Urinary bladder (tissue), 4 donors: ENCODE measurements around the gene ENHO. TPM values are rescaled to one million over a fixed set of nuclear protein-coding genes. Genes with fewer than 3 reads are reported as not detected.

Experiments used
- DNase-seq: peaks from one replicate; pipeline ENCODE4 v3.0.0-alpha.2; 2015; ENCODE audit errors: extremely low spot score
- H3K27ac ChIP-seq: one replicate; pipeline ENCODE4 v1.5.1; 2013; ENCODE audit warnings: low read depth, mild to moderate bottlenecking, moderate library complexity
- H3K36me3 ChIP-seq: one replicate; pipeline ENCODE4 v1.6.1; 2013; ENCODE audit warnings: mild to moderate bottlenecking, moderate library complexity; ENCODE audit not compliant: insufficient read depth
- H3K4me1 ChIP-seq: one replicate; pipeline ENCODE4 v1.6.1; 2013; ENCODE audit warnings: mild to moderate bottlenecking, moderate library complexity; ENCODE audit not compliant: insufficient read depth
- H3K4me3 ChIP-seq: one replicate; pipeline ENCODE4 v1.5.1; 2013; ENCODE audit warnings: low read depth, low read length
- WGBS: extraction: QIAGEN DNeasy Blood & Tissue Kit; methylation state at CpG from one replicate; pipeline ENCODE4 v1.1.7; 2013; 5-methylcytosine and 5-hydroxymethylcytosine counted together
- polyA plus RNA-seq: library from polyadenylated mRNA; stranded (reverse); fragments of 200-250 nt; gene quantifications from one replicate; pipeline ENCODE4 v1.2.3, GENCODE V29; 2013
- total RNA-seq: library from RNA; depleted of rRNA; stranded (reverse); fragments of >200 nt; gene quantifications from one replicate; pipeline ENCODE4 v1.2.3, GENCODE V29; 2014
- donor health status: healthy with polysubstance abuse.
- donor health status: healthy.

Gene ENHO
- total and polyA plus RNA-seq, 2 donors: 0.26 to 1.8 TPM

GRCh38 chr9:34514401-34514800, 8.4 kb downstream of the ENHO start:
- WGBS: 94% methylated on average over 8 of the region's 8 CpGs
- Histone ChIP-seq H3K4me1 (no peaks in the 10 kb centered on the region), H3K36me3 (no peaks in the 10 kb centered on the region), H3K4me3 (no peak overlapping the region), H3K27ac (no peak overlapping the region)
- no peak for DNase-seq

GRCh38 chr9:34513567-34514214, 9.1 kb downstream of the ENHO start:
- 82% methylated on average over 2 of the region's 2 CpGs for WGBS
- H3K4me3 ChIP-seq: no peak overlapping the region
- DNase-seq: no peak
- H3K4me1 ChIP-seq: no peaks in the 10 kb centered on the region
- H3K27ac ChIP-seq: no peak overlapping the region
- no peaks in the 10 kb centered on the region for H3K36me3 ChIP-seq

GRCh38 chr9:34512131-34513078, 10.4 kb downstream of the ENHO start:
- Histone ChIP-seq H3K36me3 (no peaks in the 10 kb centered on the region), H3K4me1 (no peaks in the 10 kb centered on the region), H3K27ac (peak overlapping the region; percentile 18), H3K4me3 (no peak overlapping the region)
- WGBS: 63% methylated on average over 9 of the region's 9 CpGs
- DNase-seq: no peak

DNA sequence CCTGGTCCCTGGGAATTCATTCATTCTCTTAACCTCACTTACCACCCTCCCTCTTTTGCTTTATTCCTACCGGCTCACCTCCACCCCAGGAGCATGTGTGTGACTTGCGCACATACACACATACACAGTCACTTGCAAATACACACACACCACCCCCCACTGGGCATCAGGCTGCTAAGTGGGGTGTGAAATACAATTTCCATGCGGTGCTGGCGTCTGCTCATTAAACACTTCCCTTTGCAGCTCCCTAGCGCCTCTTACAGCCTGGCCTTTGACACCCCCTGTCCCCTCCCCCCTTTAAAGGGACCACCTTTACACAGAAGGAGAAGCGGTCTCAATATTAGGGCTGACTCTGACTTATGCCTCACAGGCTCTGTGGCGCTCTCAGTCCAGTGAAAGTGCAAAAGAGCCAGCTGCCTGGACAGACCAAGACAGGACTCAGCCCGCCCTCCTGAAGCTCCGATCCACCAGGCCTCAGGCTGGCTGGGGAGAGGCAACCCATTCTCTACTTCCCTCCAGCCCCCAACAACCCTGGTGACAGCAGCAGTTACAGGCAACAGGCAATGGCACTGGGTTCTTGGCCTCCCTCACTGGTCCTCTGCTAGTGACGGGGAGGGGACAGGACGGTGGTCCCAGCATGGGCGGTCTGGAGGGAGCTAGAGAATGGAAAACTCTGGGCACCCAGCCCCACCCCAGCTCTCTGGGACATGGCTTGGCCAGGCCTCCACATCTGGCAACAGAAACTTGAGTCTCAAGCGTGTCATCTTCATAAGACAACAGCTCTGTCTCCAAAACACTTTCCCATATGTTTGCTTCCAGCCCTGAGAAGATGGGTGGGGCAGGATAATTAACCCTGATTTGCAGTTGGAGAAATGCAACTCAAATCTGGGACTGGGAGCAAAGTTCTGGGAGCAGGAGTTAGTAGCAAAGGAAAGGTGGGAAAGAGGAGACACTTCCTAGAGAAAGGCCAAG, 12.0 kb downstream of the ENHO start:
- DNase-seq: no peak
- no peak overlapping the region for H3K4me3 ChIP-seq
- no peak overlapping the region for H3K27ac ChIP-seq
- H3K4me1 ChIP-seq: no peaks in the 10 kb centered on the region
- WGBS: 75% methylated on average over 13 of the region's 13 CpGs
- no peaks in the 10 kb centered on the region for H3K36me3 ChIP-seq

- H3K36me3 ChIP-seq: no peaks in the 10 kb centered on the region
- no peak overlapping the region for H3K4me3 ChIP-seq
- no peak for DNase-seq
- 78% methylated on average over 3 of the region's 3 CpGs for WGBS
- no peaks in the 10 kb centered on the region for H3K4me1 ChIP-seq
- H3K27ac ChIP-seq: no peak overlapping the region
Measured at GRCh38 chr9:34508951-34509350, 13.8 kb downstream of the ENHO start.

DNA sequence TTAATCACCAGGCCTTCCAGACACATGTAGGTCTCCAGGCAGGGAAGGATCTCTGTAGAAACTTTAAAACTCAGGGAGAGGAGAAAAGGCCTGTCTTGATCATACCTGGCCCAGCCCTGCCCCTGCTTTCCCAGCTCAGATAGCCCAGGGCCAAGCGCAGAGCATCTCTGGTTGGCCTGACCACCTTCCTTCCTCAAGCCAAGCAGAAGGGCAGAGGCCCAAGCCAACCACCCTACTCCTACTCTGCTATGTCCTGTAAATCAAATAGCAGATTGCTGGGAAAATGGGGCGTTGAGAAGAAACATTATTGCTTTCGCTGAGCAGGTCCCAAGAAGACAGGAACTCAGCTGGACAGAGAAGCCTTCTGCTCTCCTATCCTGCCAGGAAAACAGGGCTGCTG, 14.3 kb downstream of the ENHO start:
- DNase-seq: no peak
- WGBS: 96% methylated on average over 3 of the region's 3 CpGs

GRCh38 chr9:34507966-34508365, 14.8 kb downstream of the ENHO start:
- Histone ChIP-seq H3K27ac (no peak overlapping the region), H3K4me1 (no peaks in the 10 kb centered on the region), H3K36me3 (no peaks in the 10 kb centered on the region), H3K4me3 (no peak overlapping the region)
- DNase-seq: no peak

More for the DNA sequence above, 14.3 kb downstream of the ENHO start:
- Histone ChIP-seq H3K36me3 (no peaks in the 10 kb centered on the region), H3K4me3 (no peak overlapping the region), H3K27ac (no peak overlapping the region), H3K4me1 (no peaks in the 10 kb centered on the region)

DNA sequence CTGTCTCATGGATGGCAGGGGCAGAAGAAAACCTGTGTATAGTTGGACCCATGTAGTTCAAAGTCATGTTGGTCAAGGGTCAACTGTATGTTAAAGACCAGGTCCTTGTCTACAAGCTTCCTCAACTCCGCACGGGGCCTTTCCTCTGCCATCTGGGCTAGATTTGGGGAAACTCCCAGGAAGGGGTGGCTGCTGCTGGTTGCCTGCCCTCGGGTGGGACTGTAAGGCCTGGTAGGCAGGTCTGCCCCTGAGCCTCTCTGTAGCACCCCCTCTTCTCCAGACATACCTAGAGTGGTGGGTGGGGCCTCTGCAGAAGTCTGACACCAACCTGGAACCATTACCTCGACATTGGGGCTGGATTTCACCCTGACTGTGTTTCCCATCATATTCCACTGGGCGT, 15.2 kb downstream of the ENHO start:
- no peak overlapping the region for H3K27ac ChIP-seq
- no peaks in the 10 kb centered on the region for H3K4me1 ChIP-seq
- 87% methylated on average over 5 of the region's 5 CpGs for WGBS
- no peak overlapping the region for H3K4me3 ChIP-seq
- H3K36me3 ChIP-seq: no peaks in the 10 kb centered on the region
- DNase-seq: no peak

DNA sequence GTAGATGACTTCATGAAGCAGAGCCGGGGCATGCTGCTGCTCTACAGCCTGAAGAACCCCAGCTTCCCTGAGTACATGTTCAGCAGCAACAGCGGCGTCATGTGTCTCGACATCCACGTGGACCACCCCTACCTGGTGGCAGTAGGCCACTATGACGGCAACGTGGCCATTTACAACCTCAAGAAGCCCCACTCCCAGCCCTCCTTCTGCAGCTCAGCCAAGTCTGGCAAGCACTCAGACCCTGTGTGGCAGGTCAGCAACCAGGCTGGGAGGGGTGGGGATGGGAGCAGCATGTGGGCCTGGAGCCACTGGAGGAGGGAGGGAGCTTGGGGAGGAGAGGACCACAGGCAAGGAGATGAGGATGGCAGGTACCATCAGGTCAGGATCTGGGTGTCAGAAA, 16.2 kb downstream of the ENHO start:
- H3K36me3 ChIP-seq: no peaks in the 10 kb centered on the region
- no peak overlapping the region for H3K4me3 ChIP-seq
- H3K27ac ChIP-seq: no peak overlapping the region
- H3K4me1 ChIP-seq: no peaks in the 10 kb centered on the region
- DNase-seq: no peak
- WGBS: 90% methylated on average over 7 of the region's 7 CpGs

DNA sequence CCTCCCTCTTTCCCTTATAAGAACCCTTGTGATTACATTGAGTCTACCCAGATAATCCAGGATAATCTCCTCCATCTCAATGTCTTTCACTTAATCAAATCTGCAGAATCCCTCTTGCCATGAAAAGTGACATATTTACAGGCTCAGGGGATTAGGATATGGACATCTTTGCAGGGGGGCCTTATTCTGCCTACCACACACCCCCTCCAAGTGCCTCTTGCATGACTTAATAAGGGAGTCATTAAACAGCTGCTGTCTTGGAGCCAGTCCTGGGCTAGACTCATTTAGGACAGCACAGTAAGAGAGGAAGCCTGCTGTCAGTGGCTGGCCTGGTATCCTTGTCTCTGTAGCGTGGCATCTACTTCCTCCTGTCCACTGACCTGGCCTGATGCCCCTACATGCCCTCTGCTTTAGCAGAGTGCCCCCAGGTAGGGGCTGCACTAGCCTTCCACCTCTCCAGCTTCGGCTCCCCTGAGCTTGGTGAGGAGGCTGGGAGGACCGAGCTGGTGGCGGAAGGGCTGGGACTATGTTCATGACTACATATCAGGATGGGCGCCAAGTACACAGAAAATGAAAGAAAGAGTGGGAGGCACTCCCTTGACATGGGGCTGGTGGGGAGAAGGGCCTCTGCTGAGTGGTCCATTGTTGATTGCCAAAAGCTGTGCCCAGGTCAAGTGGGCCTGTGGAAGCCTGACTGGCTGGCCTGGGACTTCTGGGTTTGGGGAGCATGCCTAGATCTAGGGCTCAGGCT, 17.2 kb downstream of the ENHO start:
- WGBS: 85% methylated on average over 5 of the region's 5 CpGs
- no peak overlapping the region for H3K27ac ChIP-seq
- H3K4me3 ChIP-seq: no peak overlapping the region
- no peaks in the 10 kb centered on the region for H3K4me1 ChIP-seq
- H3K36me3 ChIP-seq: no peaks in the 10 kb centered on the region
- no peak for DNase-seq

DNA sequence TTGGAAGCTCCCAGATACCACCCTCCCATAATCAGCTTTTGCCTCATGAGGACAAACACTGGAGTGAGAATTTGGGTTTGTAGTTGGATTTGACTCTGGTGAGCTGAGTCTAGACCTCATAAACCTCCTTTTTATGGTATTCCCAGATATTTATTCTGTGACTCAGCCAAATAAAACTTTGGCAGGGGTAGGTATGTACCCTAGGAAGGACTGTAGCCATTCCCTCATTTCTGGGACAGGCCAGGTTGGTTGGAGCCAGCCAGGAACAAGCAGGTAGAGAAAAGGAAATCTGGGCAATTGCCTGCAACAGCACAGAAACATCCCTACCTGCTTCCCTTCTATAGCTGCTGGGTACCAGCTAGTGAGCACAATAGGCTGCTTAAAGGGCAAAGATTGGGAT, 19.4 kb downstream of the ENHO start:
- no peak overlapping the region for H3K4me3 ChIP-seq
- no peak overlapping the region for H3K27ac ChIP-seq
- H3K4me1 ChIP-seq: no peaks in the 10 kb centered on the region
- no peak for DNase-seq
- no peaks in the 10 kb centered on the region for H3K36me3 ChIP-seq

GRCh38 chr9:34502891-34503290, 19.9 kb downstream of the ENHO start:
- Histone ChIP-seq H3K27ac (no peak overlapping the region), H3K36me3 (no peaks in the 10 kb centered on the region), H3K4me1 (no peaks in the 10 kb centered on the region), H3K4me3 (no peak overlapping the region)
- no peak for DNase-seq
- 66% methylated on average over 6 of the region's 6 CpGs for WGBS

- no peak for DNase-seq
- WGBS: 38% methylated on average over 10 of the region's 10 CpGs
- Histone ChIP-seq H3K4me3 (no peak overlapping the region), H3K4me1 (no peaks in the 10 kb centered on the region), H3K27ac (no peak overlapping the region), H3K36me3 (no peaks in the 10 kb centered on the region)
Measured at GRCh38 chr9:34502471-34502870, 20.3 kb downstream of the ENHO start.
